ENCODE results near the gene SEMA4G. TPM values are rescaled to one million over a fixed set of nuclear protein-coding genes. Genes with fewer than 3 reads are reported as not detected.

The SEMA4G gene
- polyA plus RNA-seq, 2 of the 4 experiments (the other 2 are of a cell fraction): 13.5 to 17.4 TPM

DNA sequence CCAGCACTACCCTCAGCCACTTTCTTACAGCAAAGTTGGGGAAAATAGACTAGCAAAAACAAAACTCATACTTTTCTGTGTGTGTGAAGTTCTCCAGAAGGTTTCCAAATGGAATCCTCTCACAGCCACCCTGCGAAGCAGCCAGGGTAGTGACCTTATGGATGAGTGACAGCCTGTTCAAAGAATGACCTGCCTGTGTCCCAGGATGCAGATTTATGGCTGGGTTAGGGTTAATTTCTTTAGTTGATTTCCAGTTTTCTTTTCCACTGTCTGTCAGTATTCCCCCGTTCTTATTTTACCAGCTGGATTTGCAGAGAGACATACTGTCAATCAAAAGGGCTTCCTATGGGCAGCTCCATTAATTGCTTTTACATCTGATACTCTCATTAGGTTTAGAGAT lies 2.4 kb upstream of the SEMA4G start:
- H3K4me2 ChIP-seq: no peak overlapping the region
- ATAC-seq (no peak), DNase-seq (ENCODE audit: low read depth in 1 of 2, low spot score in 1 of 2) (no peak), FAIRE-seq (no peak)
- ChIA-PET CTCF (interaction anchor here (0.6 to 5.1 kb wide), 8 partner anchors 8 to 431 kb away, joined by 3 to 22 read pairs (median 3); partner anchors contain the start of gene HIF1AN), POLR2A (no interaction called here)
- WGBS (ENCODE audit: missing lambda C conversion rate): 82% methylated on average over 2 of the region's 2 CpGs
- H3K27ac ChIP-seq: no peak overlapping the region
- no peak overlapping the region for H3K4me3 ChIP-seq
- no peak for TF ChIP-seq HOXB5 (CRISPR knock-in tag; IDR thresholded peaks at IDR 0.05)
- H3K9me3 ChIP-seq: no peaks in the 10 kb centered on the region
- peaks cover 27% of the 10 kb centered on the region for H3K4me1 ChIP-seq

DNA sequence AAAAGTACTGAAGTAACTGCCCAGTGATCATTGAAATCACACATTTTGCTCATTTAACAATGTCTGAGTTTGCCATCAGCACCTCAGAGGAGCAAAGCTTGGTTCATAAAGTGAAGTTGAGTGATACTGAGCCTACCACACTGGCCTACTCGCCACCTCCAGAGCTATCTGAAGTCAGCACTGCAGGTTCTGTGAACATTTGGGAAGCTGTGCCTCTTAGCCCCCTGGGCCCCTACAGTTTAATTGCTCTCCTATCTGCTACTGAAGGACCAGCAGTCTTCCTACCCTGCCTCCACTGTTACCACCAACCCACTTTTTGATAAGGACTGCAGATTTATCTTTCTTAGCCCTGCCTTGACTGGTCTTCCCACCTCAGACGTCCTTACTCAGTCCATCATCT lies 2.0 kb upstream of the SEMA4G start:
- Histone ChIP-seq H3K4me2 (no peak overlapping the region), H3K9me3 (no peaks in the 10 kb centered on the region), H3K27ac (no peak overlapping the region), H3K4me1 (peaks cover 32% of the 10 kb centered on the region), H3K4me3 (no peak overlapping the region)
- no peak for DNase-seq (ENCODE audit: low read depth in 1 of 2, low spot score in 1 of 2)
- POLR2A ChIA-PET: no interaction called here
- ATAC-seq: no peak
- WGBS (ENCODE audit: missing lambda C conversion rate): 80% methylated on average over 2 of the region's 2 CpGs
- no peak for FAIRE-seq
- CTCF ChIA-PET: interaction anchor here (0.7 to 5.1 kb wide), 8 partner anchors 8 to 93 kb away, joined by 3 to 22 read pairs (median 4); partner anchors contain the start of genes PDZD7 and SFXN3
- TF ChIP-seq BHLHE40 (IDR thresholded peaks at IDR 0.05; ENCODE audit: low read depth, low read length) (no peak), NFE2L2 (conservative IDR thresholded peaks at IDR 0.05; ENCODE audit: low read length) (no peak), EHF (CRISPR knock-in tag; IDR thresholded peaks at IDR 0.05) (no peak), HDAC2 (IDR thresholded peaks at IDR 0.05) (no peak), ZC3H11A (IDR thresholded peaks at IDR 0.05) (no peak), GATA3 (IDR thresholded peaks at IDR 0.05; ENCODE audit: borderline replicate concordance) (no peak), CHD4 (IDR thresholded peaks at IDR 0.05; ENCODE audit: borderline replicate concordance) (no peak), KDM1A (IDR thresholded peaks at IDR 0.05; ENCODE audit: low read depth) (no peak), CEBPB (IDR thresholded peaks at IDR 0.05) (no peak), JUNB (IDR thresholded peaks at IDR 0.05) (no peak), RNF2 (IDR thresholded peaks at IDR 0.05; ENCODE audit: borderline replicate concordance, low read depth) (no peak), EP300 (IDR thresholded peaks at IDR 0.05) (no peak), POLR2A (IDR thresholded peaks at IDR 0.05; ENCODE audit: low read length) (no peak)
- TF ChIP-seq, protein P1, sequence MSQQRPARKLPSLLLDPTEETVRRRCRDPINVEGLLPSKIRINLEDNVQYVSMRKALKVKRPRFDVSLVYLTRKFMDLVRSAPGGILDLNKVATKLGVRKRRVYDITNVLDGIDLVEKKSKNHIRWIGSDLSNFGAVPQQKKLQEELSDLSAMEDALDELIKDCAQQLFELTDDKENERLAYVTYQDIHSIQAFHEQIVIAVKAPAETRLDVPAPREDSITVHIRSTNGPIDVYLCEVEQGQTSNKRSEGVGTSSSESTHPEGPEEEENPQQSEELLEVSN (IDR thresholded peaks at IDR 0.05; ENCODE audit: borderline replicate concordance, low read depth): no peak

DNA sequence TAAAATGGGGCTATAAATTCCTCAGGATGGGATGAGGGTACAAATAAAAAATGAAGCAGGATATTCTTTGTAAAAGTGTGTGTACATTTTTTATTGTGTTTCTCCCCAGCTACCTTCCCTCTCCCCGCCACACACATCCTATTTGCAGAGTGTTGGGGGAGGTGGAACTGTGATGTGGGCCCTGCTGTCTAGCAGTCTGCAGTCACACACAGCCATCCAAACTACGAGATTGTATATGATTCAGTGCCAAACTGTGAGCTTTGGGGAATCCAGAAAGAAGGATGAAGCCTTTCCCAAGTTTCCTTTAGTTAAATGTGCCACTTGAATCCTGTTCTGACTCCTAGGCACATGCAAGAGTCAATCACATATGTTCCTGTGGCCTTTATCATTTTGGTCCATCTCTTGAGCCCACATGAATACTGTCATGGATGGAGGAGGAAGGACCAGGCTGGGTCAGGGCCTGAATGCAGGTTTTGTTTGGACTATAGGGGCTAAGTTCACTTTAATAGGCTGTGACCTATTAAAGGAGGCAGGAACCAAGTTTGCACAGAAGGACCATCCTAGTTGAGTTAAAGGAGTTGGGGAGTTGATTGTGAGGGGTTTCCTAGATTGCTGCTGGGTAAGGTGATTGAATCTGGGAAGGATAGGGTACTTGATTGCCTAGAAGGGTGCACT lies 1.1 kb upstream of the SEMA4G start:
- FAIRE-seq: no peak
- ATAC-seq: no peak
- peak overlapping the region; percentile 98; the same call in 2 of the 3 replicates for H3K4me2 ChIP-seq
- TF ChIP-seq CBX8 (IDR thresholded peaks at IDR 0.05): no peak
- TF ChIP-seq RFX5 (IDR thresholded peaks at IDR 0.05): no peak
- TF ChIP-seq, protein P2, sequence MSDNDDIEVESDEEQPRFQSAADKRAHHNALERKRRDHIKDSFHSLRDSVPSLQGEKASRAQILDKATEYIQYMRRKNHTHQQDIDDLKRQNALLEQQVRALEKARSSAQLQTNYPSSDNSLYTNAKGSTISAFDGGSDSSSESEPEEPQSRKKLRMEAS (IDR thresholded peaks at IDR 0.05): no peak
- TF ChIP-seq FOSL2 (IDR thresholded peaks at IDR 0.05): no peak
- no peak for TF ChIP-seq FOSL2 (CRISPR knock-in tag; IDR thresholded peaks at IDR 0.05)
- no peak for TF ChIP-seq ZFP36 (IDR thresholded peaks at IDR 0.05; ENCODE audit: borderline replicate concordance, partially characterized antibody)
- TF ChIP-seq, protein P3, sequence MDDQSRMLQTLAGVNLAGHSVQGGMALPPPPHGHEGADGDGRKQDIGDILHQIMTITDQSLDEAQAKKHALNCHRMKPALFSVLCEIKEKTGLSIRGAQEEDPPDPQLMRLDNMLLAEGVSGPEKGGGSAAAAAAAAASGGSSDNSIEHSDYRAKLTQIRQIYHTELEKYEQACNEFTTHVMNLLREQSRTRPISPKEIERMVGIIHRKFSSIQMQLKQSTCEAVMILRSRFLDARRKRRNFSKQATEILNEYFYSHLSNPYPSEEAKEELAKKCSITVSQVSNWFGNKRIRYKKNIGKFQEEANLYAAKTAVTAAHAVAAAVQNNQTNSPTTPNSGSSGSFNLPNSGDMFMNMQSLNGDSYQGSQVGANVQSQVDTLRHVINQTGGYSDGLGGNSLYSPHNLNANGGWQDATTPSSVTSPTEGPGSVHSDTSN (IDR thresholded peaks at IDR 0.05): no peak
- H3K4me1 ChIP-seq: peaks cover 34% of the 10 kb centered on the region
- H3K9me3 ChIP-seq: no peaks in the 10 kb centered on the region
- no peak overlapping the region for H3K27ac ChIP-seq
- no peak for DNase-seq (ENCODE audit: low read depth in 1 of 2, low spot score in 1 of 2)
- ChIA-PET POLR2A (no interaction called here), CTCF (interaction anchor here (0.6 to 5.1 kb wide), 19 partner anchors 11 to 939 kb away, joined by 3 to 22 read pairs (median 4); partner anchors contain the start of genes PDZD7 and SFXN3)
- 87% methylated on average over 2 of the region's 2 CpGs for WGBS (ENCODE audit: missing lambda C conversion rate)
- no peak overlapping the region; the same call in 2 of the 3 replicates for H3K4me3 ChIP-seq

Measured in A549 (cell line).